ENCODE measurements around the gene CHST13. TPM values are rescaled to one million over a fixed set of nuclear protein-coding genes. Genes with fewer than 3 reads are reported as not detected.

Gene CHST13
- total RNA-seq: not detected

GRCh38 chr3:126523745-126524428 lies at the start of gene CHST13:
Gene CHST13, plus strand, starts transcription at chr3:126524155. Its CDS starts 178 bp downstream, at chr3:126524333.
- Mint-ChIP-seq H3K36me3 (ENCODE audit: low read depth) (no peaks in the 10 kb centered on the region), H3K4me3 (peak within 1 kb of the TSS; percentile 9), H3K27me3 (ENCODE audit: low read depth) (peaks cover 28% of the 10 kb centered on the region), H3K27ac (no peak within 1 kb of the TSS), H3K4me1 (ENCODE audit: low read depth) (no peaks in the 10 kb centered on the region), H3K9me3 (no peaks in the 10 kb centered on the region)
- intact Hi-C loops (cut with micrococcal nuclease): loop anchor here (2.0 kb wide), 3 partner anchors 89 to 459 kb away; partner anchors contain the start of genes PLXNA1 and TXNRD3
- no peak for DNase-seq
- CTCF ChIA-PET: interaction anchor here (0.7 to 2.0 kb wide), 2 partner anchors 150 to 1025 kb away, joined by 4 to 8 read pairs; no protein-coding TSS in a partner anchor

GRCh38 chr3:126474498-126475412 lies 49.2 kb upstream of the CHST13 start:
- H3K27me3 Mint-ChIP-seq (ENCODE audit: low read depth): no peaks in the 10 kb centered on the region
- H3K27ac Mint-ChIP-seq: peak overlapping the region; percentile 76
- H3K36me3 Mint-ChIP-seq (ENCODE audit: low read depth): peaks cover 27% of the 10 kb centered on the region
- H3K4me3 Mint-ChIP-seq: peak overlapping the region; percentile 90
- intact Hi-C loops (cut with micrococcal nuclease): loop anchor here (1.0 to 10.0 kb wide), 8 partner anchors 118 to 1330 kb away; partner anchors contain the start of genes CHCHD6, KLF15, MCM2 and SLC41A3
- DNase-seq: peak; percentile 52
- peaks cover 38% of the 10 kb centered on the region for H3K4me1 Mint-ChIP-seq (ENCODE audit: low read depth)
- H3K9me3 Mint-ChIP-seq: no peaks in the 10 kb centered on the region
- CTCF ChIA-PET: interaction anchor here (0.8 kb wide), 1 partner anchor 9 kb away, joined by 3 read pairs; no protein-coding TSS in a partner anchor

GRCh38 chr3:126475413-126476114 lies 48.4 kb upstream of the CHST13 start, which contains the start of gene ZXDC:
Gene ZXDC, minus strand, starts transcription at chr3:126475891. Its CDS starts 26 bp downstream, at chr3:126475865.
- CTCF ChIA-PET: interaction anchor here (0.8 kb wide), 1 partner anchor 10 kb away, joined by 3 read pairs; no protein-coding TSS in a partner anchor
- peak; percentile 91 for DNase-seq
- no peaks in the 10 kb centered on the region for H3K27me3 Mint-ChIP-seq (ENCODE audit: low read depth)
- H3K27ac Mint-ChIP-seq: peak within 1 kb of the TSS; percentile 76
- H3K9me3 Mint-ChIP-seq: no peaks in the 10 kb centered on the region
- peaks cover 19% of the 10 kb centered on the region for H3K36me3 Mint-ChIP-seq (ENCODE audit: low read depth)
- intact Hi-C loops (cut with micrococcal nuclease): loop anchor here (1.0 to 10.0 kb wide), 8 partner anchors 119 to 1331 kb away; partner anchors contain the start of genes CHCHD6, KLF15, MCM2 and SLC41A3
- peaks cover 35% of the 10 kb centered on the region for H3K4me1 Mint-ChIP-seq (ENCODE audit: low read depth)
- H3K4me3 Mint-ChIP-seq: peak within 1 kb of the TSS; percentile 90

GRCh38 chr3:126476166-126477060 lies 47.5 kb upstream of the CHST13 start:
- Mint-ChIP-seq H3K4me3 (peak overlapping the region; percentile 80), H3K9me3 (no peaks in the 10 kb centered on the region), H3K27ac (peak overlapping the region; percentile 53), H3K4me1 (ENCODE audit: low read depth) (peaks cover 33% of the 10 kb centered on the region), H3K27me3 (ENCODE audit: low read depth) (no peaks in the 10 kb centered on the region), H3K36me3 (ENCODE audit: low read depth) (peaks cover 13% of the 10 kb centered on the region)
- CTCF ChIA-PET: interaction anchor here (0.6 kb wide), 1 partner anchor 505 kb away, joined by 3 read pairs; no protein-coding TSS in a partner anchor
- intact Hi-C loops (cut with micrococcal nuclease): loop anchor here (5.0 to 10.0 kb wide), 2 partner anchors 1121 to 1332 kb away; partner anchors contain the start of gene MCM2
- peak; percentile 48 for DNase-seq

GRCh38 chr3:126477061-126477380 lies 46.9 kb upstream of the CHST13 start:
- H3K27me3 Mint-ChIP-seq (ENCODE audit: low read depth): no peaks in the 10 kb centered on the region
- DNase-seq: no peak
- CTCF ChIA-PET: no interaction called here
- no peak overlapping the region for H3K27ac Mint-ChIP-seq
- peaks cover 13% of the 10 kb centered on the region for H3K36me3 Mint-ChIP-seq (ENCODE audit: low read depth)
- H3K9me3 Mint-ChIP-seq: no peaks in the 10 kb centered on the region
- intact Hi-C loops (cut with micrococcal nuclease): loop anchor here (5.0 to 10.0 kb wide), 2 partner anchors 1120 to 1332 kb away; partner anchors contain the start of gene MCM2
- H3K4me1 Mint-ChIP-seq (ENCODE audit: low read depth): peaks cover 30% of the 10 kb centered on the region
- H3K4me3 Mint-ChIP-seq: peak overlapping the region; percentile 66

- Mint-ChIP-seq H3K4me3 (no peak overlapping the region), H3K27me3 (ENCODE audit: low read depth) (no peaks in the 10 kb centered on the region), H3K27ac (no peak overlapping the region), H3K4me1 (ENCODE audit: low read depth) (peaks cover 13% of the 10 kb centered on the region), H3K9me3 (no peaks in the 10 kb centered on the region), H3K36me3 (ENCODE audit: low read depth) (peaks cover 5% of the 10 kb centered on the region)
- intact Hi-C loops (cut with micrococcal nuclease): loop anchor here (5.0 to 10.0 kb wide), 2 partner anchors 1119 to 1334 kb away; partner anchors contain the start of gene MCM2
- DNase-seq: no peak
- CTCF ChIA-PET: no interaction called here
These were observed 45.2 kb upstream of the CHST13 start for GRCh38 chr3:126478581-126479310.

GRCh38 chr3:126479642-126480041 lies 44.3 kb upstream of the CHST13 start:
- no peaks in the 10 kb centered on the region for H3K27me3 Mint-ChIP-seq (ENCODE audit: low read depth)
- intact Hi-C loops (cut with micrococcal nuclease): loop anchor here (5.0 to 10.0 kb wide), 2 partner anchors 1118 to 1335 kb away; partner anchors contain the start of gene MCM2
- no peak overlapping the region for H3K27ac Mint-ChIP-seq
- H3K9me3 Mint-ChIP-seq: no peaks in the 10 kb centered on the region
- CTCF ChIA-PET: no interaction called here
- peaks cover 4% of the 10 kb centered on the region for H3K4me1 Mint-ChIP-seq (ENCODE audit: low read depth)
- no peak overlapping the region for H3K4me3 Mint-ChIP-seq
- no peak for DNase-seq
- peaks cover under 1% of the 10 kb centered on the region for H3K36me3 Mint-ChIP-seq (ENCODE audit: low read depth)

GRCh38 chr3:126480206-126480605 lies 43.7 kb upstream of the CHST13 start:
- H3K4me1 Mint-ChIP-seq (ENCODE audit: low read depth): peaks cover 4% of the 10 kb centered on the region
- intact Hi-C loops (cut with micrococcal nuclease): no loop called here
- CTCF ChIA-PET: no interaction called here
- no peaks in the 10 kb centered on the region for H3K9me3 Mint-ChIP-seq
- no peak overlapping the region for H3K4me3 Mint-ChIP-seq
- no peaks in the 10 kb centered on the region for H3K36me3 Mint-ChIP-seq (ENCODE audit: low read depth)
- H3K27ac Mint-ChIP-seq: no peak overlapping the region
- no peak for DNase-seq
- no peaks in the 10 kb centered on the region for H3K27me3 Mint-ChIP-seq (ENCODE audit: low read depth)

- H3K27me3 Mint-ChIP-seq (ENCODE audit: low read depth): no peaks in the 10 kb centered on the region
- H3K4me3 Mint-ChIP-seq: no peak overlapping the region
- no peak for DNase-seq
- peaks cover 4% of the 10 kb centered on the region for H3K4me1 Mint-ChIP-seq (ENCODE audit: low read depth)
- CTCF ChIA-PET: no interaction called here
- H3K27ac Mint-ChIP-seq: no peak overlapping the region
- no peaks in the 10 kb centered on the region for H3K9me3 Mint-ChIP-seq
- intact Hi-C loops (cut with micrococcal nuclease): no loop called here
- no peaks in the 10 kb centered on the region for H3K36me3 Mint-ChIP-seq (ENCODE audit: low read depth)
These were observed 43.1 kb upstream of the CHST13 start for GRCh38 chr3:126480861-126481260.

- no peak for DNase-seq
- CTCF ChIA-PET: no interaction called here
- Mint-ChIP-seq H3K27me3 (ENCODE audit: low read depth) (no peaks in the 10 kb centered on the region), H3K4me1 (ENCODE audit: low read depth) (peaks cover 8% of the 10 kb centered on the region), H3K27ac (no peak overlapping the region), H3K4me3 (no peak overlapping the region), H3K9me3 (no peaks in the 10 kb centered on the region), H3K36me3 (ENCODE audit: low read depth) (no peaks in the 10 kb centered on the region)
- intact Hi-C loops (cut with micrococcal nuclease): no loop called here
These were observed 42.0 kb upstream of the CHST13 start for GRCh38 chr3:126481808-126482502.

Measured in activated naive CD4-positive, alpha-beta T cell treated with anti-CD3 and anti-CD28 coated beads for 36 hours (primary cell).